Fibroblast of pulmonary artery (primary cell): Measurements from ENCODE around the gene YWHAH.

Experiments
- DNase-seq: peaks from one replicate; pipeline ENCODE4 v3.0.0-alpha.2; 2010; ENCODE audit warnings: low read depth
- H3K4me3 ChIP-seq: replicated peaks from 2 replicates; pipeline ENCODE4 v1.5.1; 2011; ENCODE audit warnings: low read depth, mild to moderate bottlenecking, control low read depth, low read length, moderate library complexity
- CTCF ChIP-seq: IDR thresholded peaks from 2 replicates; pipeline ENCODE4 v1.5.1; 2011; ENCODE audit warnings: mild to moderate bottlenecking, control low read depth, low read length, inconsistent platforms; ENCODE audit errors: missing control alignments

Gene YWHAH

GRCh38 chr22:31962387-31963125, 18.2 kb downstream of the YWHAH start:
- H3K4me3 ChIP-seq: no peak overlapping the region
- TF ChIP-seq CTCF: no peak
- no peak for DNase-seq

DNA sequence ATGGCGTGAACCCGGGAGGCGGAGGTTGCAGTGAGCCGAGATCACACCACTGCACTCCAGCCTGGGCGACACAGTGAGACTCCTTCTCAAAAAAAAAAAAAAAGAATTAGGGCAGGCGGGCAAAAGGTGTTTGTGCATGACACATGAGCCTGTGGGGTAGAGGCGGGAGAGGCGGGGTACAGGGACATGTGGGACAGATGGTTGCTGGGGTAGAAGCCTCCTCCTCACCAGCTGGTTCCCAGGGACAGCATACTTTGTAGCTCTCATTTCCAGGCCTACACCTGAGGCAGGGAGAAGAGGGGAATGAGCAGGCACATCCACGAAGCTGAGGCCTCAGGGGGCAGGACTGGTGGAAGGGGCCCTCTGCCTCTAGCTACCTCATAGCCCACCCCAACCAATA, 23.7 kb downstream of the YWHAH start:
- no peak for TF ChIP-seq CTCF
- DNase-seq: no peak
- no peak overlapping the region for H3K4me3 ChIP-seq

DNA sequence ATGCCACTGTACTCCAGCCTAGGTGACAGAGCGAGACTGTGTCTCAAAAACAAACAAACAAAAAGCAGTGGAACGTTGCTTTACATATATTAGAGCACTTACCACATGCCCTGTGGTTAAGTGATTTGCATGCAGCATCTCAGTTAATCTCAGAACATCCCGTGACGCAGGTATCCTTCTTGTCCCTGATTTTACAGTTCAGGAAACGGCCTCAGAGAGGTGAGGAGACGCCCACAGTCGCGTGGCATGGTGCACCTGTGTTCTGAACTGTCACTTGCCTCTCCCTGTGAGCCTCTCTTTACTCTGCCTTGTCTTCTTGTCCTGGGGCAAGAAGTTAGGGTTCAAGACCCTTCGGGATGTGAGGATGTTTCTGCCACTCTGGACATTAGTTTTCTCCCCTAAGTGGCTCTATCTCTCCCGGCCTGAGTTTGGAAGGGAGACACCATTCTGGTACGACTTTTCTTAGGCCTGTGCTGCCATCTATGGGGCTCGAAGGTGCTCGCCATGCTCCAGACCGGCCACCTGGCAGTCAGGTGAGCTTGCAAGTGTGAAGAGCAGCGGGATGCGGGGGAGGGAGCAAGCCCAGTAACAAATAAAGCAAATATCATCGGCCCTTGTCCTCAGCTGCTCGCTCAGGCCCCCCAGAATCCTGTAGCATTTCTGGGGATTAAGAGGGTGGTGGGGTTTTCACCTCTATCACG, 25.6 kb downstream of the YWHAH start:
- TF ChIP-seq CTCF: peak; percentile 70
- H3K4me3 ChIP-seq: peak overlapping the region; percentile 55
- DNase-seq: peak; percentile 73

GRCh38 chr22:31970490-31971444, 26.4 kb downstream of the YWHAH start:
- peak overlapping the region; percentile 55 for H3K4me3 ChIP-seq
- peak; percentile 82 for TF ChIP-seq CTCF

GRCh38 chr22:31972180-31972579, 27.8 kb downstream of the YWHAH start:
- TF ChIP-seq CTCF: no peak
- no peak overlapping the region for H3K4me3 ChIP-seq
- no peak for DNase-seq

More at GRCh38 chr22:31970490-31971444, 26.4 kb downstream of the YWHAH start:
- peak; percentile 74 for DNase-seq

GRCh38 chr22:31973739-31974138, 29.4 kb downstream of the YWHAH start:
- no peak for DNase-seq
- H3K4me3 ChIP-seq: no peak overlapping the region
- TF ChIP-seq CTCF: no peak
